Liver (tissue), 9 donors: ENCODE measurements around the gene NDUFS7. TPM values are rescaled to one million over a fixed set of nuclear protein-coding genes. Genes with fewer than 3 reads are reported as not detected.
A peak's percentile ranks its signal among the peaks of the same experiment; 100 is the strongest.

Experiments used
- DNase-seq: peaks from one replicate; pipeline ENCODE4 v3.0.0-alpha.2; 2017; ENCODE audit warnings: low spot score
- H3K27ac ChIP-seq, 2 donors: one replicate each; pipeline ENCODE4 v1.7.0; 2013; ENCODE audit warnings: inconsistent platforms in 2 of 2, low read length in 2 of 2, control low read depth in 1 of 2, low read depth in 1 of 2, mild to moderate bottlenecking in 1 of 2
- H3K27me3 ChIP-seq, 4 donors: one replicate each; pipeline versions ENCODE4 v1.6.1 to v1.7.0; 2013; ENCODE audit warnings: low read length in 3 of 4, inconsistent platforms in 1 of 4, mild to moderate bottlenecking in 1 of 4, moderate library complexity in 1 of 4; ENCODE audit not compliant: control insufficient read depth in 4 of 4, insufficient read depth in 4 of 4
- H3K36me3 ChIP-seq, 4 donors: one replicate each; pipeline versions ENCODE4 v1.6.1 to v1.7.0; 2013; ENCODE audit warnings: low read length in 3 of 4, mild to moderate bottlenecking in 3 of 4, low read depth in 1 of 4, moderate library complexity in 1 of 4; ENCODE audit not compliant: control insufficient read depth in 4 of 4, insufficient read depth in 3 of 4
- H3K4me1 ChIP-seq, 4 donors: one replicate each; pipeline versions ENCODE4 v1.6.1 to v1.7.0; 2013; ENCODE audit warnings: low read length in 3 of 4, mild to moderate bottlenecking in 3 of 4, moderate library complexity in 1 of 4; ENCODE audit not compliant: control insufficient read depth in 4 of 4, insufficient read depth in 4 of 4
- H3K4me3 ChIP-seq, 3 donors: one replicate each; pipeline versions ENCODE4 v1.6.1 to v1.7.0; 2013; ENCODE audit warnings: low read length in 3 of 3, control low read depth in 1 of 3, low read depth in 1 of 3, mild to moderate bottlenecking in 1 of 3
- H3K9ac ChIP-seq, 2 donors: one replicate each; pipeline ENCODE4 v1.7.0; 2013; ENCODE audit warnings: low read length in 2 of 2, mild to moderate bottlenecking in 2 of 2, moderate library complexity in 2 of 2, control low read depth in 1 of 2, low read depth in 1 of 2
- H3K9me3 ChIP-seq, 4 donors: one replicate each; pipeline versions ENCODE4 v1.6.1 to v1.7.0; 2013; ENCODE audit warnings: low read length in 3 of 4; ENCODE audit not compliant: control insufficient read depth in 4 of 4
- EGR1 ChIP-seq, 2 donors: IDR thresholded peaks; 2 replicates each; pipeline ENCODE4 v1.6.1; 2016 to 2018; ENCODE audit warnings: antibody characterized with exemption in 2 of 2, low read depth in 2 of 2
- FOXA2 ChIP-seq: IDR thresholded peaks from 2 replicates; pipeline ENCODE4 v1.6.1; 2016; ENCODE audit warnings: antibody characterized with exemption
- HNF4A ChIP-seq, 2 donors: conservative IDR thresholded peaks; 2 replicates each; pipeline ENCODE4 v1.6.1; 2016; ENCODE audit warnings: antibody characterized with exemption in 2 of 2, mild to moderate bottlenecking in 2 of 2
- HNF4G ChIP-seq: IDR thresholded peaks from 2 replicates; pipeline ENCODE4 v1.6.1; 2016; ENCODE audit warnings: antibody characterized with exemption
- JUND ChIP-seq, 2 donors: IDR thresholded peaks; 2 replicates each; pipeline ENCODE4 v1.6.1; 2016; ENCODE audit warnings: antibody characterized with exemption in 2 of 2
- NR2F2 ChIP-seq: IDR thresholded peaks from 2 replicates; pipeline ENCODE4 v1.6.1; 2016; ENCODE audit warnings: antibody characterized with exemption
- RXRA ChIP-seq, 2 donors: IDR thresholded peaks; 2 replicates each; pipeline ENCODE4 v1.6.1; 2017 to 2018; ENCODE audit warnings: antibody characterized with exemption in 2 of 2, mild to moderate bottlenecking in 1 of 2
- SP1 ChIP-seq: IDR thresholded peaks from 2 replicates; pipeline ENCODE4 v1.6.1; 2018; ENCODE audit warnings: antibody characterized with exemption, mild to moderate bottlenecking
- TAF1 ChIP-seq: conservative IDR thresholded peaks from 2 replicates; pipeline ENCODE4 v1.6.1; 2016; ENCODE audit warnings: antibody characterized with exemption, mild to moderate bottlenecking
- WGBS: extraction: QIAGEN DNeasy Blood & Tissue Kit; methylation state at CpG from one replicate; pipeline ENCODE4 v1.1.7; 2013; 5-methylcytosine and 5-hydroxymethylcytosine counted together
- polyA plus RNA-seq, 2 donors: library from polyadenylated mRNA; stranded (reverse) in 1 of 2; unstranded in 1 of 2; fragments of 200-250 nt in 1 of 2; fragments of >200 nt in 1 of 2; fragmentation: Nextera tagmentation in 1 of 2; extraction: Ambion mirVana in 1 of 2; gene quantifications; one replicate each; pipeline versions ENCODE4 v1.2.1 to v1.2.3, GENCODE V29; 2013 to 2015
- total RNA-seq, 2 donors: library from RNA; depleted of rRNA; stranded (reverse); fragments of >200 nt; gene quantifications; one replicate each; pipeline ENCODE4 v1.2.3, GENCODE V29; 2014
- TF ChIP-seq, protein P1 (sequence below): IDR thresholded peaks from 2 replicates; pipeline ENCODE4 v1.6.1; 2016; ENCODE audit warnings: antibody characterized with exemption
- TF ChIP-seq, protein P2 (sequence below): IDR thresholded peaks from 2 replicates; pipeline ENCODE4 v1.6.1; 2016; ENCODE audit warnings: antibody characterized with exemption, mild to moderate bottlenecking
- TF ChIP-seq, protein P3 (sequence below): fragments of 150-350 bp; IDR thresholded peaks from 2 replicates; pipeline ENCODE4 v1.5.1; 2017; ENCODE audit warnings: improper control_type of control experiment, low read depth, low read length; ENCODE audit not compliant: missing input control
- TF ChIP-seq, protein P4 (sequence below): IDR thresholded peaks from 2 replicates; pipeline ENCODE4 v1.6.1; 2016; ENCODE audit warnings: antibody characterized with exemption
- TF ChIP-seq, protein P5 (sequence below): IDR thresholded peaks from 2 replicates; pipeline ENCODE4 v1.6.1; 2016; ENCODE audit warnings: antibody characterized with exemption
- donor health status: healthy.
- donor health status: healthy.
- donor health status: healthy.
- donor health status: healthy.
- donor health status: healthy.

NDUFS7 gene
- total and polyA plus RNA-seq, 4 donors, result 54.4 to 185 (median 128) TPM

DNA sequence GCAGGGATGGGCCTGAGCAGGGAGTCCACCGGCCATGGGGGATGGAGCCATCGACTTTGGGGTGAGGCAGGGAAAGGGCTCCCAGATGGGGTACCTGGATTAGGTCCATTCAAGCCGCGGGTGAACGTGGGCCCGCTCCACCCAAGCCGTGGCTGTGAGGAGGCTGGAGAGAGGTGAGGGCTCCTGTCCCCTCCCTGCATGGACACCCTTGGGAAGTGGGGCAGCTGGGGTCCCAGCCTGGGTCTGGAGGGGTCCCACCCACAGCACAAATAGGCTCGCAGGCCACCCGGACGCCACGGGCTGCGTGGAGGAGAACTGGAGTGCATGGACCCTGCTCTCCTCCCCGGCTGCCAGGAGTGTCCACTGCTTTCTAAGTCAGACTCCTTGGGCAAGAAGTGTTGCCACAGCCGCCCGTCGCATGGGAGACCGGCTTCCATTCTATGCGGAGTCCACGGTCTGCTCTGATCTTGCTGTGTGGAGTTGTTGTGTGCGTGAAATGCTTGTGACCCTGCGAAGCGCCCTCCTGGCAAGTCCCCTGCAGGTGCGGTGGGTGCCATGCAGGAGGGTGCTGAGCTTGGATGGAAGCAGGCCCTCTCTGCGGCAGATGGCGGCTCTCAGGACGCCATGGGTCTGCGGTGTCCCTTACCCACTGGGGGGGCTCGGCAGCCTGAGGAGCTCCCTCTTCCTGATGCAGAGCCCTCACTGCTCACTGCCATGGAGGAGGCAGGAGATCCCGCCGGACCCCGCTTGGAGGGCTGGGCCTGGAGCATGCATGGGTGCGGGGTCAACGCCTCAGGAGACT is 25.7 kb downstream of the NDUFS7 start:
- no peak for TF ChIP-seq JUND (IDR thresholded peaks at IDR 0.05)
- TF ChIP-seq TAF1, result no peak
- TF ChIP-seq, protein P1, sequence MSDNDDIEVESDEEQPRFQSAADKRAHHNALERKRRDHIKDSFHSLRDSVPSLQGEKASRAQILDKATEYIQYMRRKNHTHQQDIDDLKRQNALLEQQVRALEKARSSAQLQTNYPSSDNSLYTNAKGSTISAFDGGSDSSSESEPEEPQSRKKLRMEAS, result no peak
- TF ChIP-seq, protein P2, sequence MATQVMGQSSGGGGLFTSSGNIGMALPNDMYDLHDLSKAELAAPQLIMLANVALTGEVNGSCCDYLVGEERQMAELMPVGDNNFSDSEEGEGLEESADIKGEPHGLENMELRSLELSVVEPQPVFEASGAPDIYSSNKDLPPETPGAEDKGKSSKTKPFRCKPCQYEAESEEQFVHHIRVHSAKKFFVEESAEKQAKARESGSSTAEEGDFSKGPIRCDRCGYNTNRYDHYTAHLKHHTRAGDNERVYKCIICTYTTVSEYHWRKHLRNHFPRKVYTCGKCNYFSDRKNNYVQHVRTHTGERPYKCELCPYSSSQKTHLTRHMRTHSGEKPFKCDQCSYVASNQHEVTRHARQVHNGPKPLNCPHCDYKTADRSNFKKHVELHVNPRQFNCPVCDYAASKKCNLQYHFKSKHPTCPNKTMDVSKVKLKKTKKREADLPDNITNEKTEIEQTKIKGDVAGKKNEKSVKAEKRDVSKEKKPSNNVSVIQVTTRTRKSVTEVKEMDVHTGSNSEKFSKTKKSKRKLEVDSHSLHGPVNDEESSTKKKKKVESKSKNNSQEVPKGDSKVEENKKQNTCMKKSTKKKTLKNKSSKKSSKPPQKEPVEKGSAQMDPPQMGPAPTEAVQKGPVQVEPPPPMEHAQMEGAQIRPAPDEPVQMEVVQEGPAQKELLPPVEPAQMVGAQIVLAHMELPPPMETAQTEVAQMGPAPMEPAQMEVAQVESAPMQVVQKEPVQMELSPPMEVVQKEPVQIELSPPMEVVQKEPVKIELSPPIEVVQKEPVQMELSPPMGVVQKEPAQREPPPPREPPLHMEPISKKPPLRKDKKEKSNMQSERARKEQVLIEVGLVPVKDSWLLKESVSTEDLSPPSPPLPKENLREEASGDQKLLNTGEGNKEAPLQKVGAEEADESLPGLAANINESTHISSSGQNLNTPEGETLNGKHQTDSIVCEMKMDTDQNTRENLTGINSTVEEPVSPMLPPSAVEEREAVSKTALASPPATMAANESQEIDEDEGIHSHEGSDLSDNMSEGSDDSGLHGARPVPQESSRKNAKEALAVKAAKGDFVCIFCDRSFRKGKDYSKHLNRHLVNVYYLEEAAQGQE, result no peak
- TF ChIP-seq, protein P3, sequence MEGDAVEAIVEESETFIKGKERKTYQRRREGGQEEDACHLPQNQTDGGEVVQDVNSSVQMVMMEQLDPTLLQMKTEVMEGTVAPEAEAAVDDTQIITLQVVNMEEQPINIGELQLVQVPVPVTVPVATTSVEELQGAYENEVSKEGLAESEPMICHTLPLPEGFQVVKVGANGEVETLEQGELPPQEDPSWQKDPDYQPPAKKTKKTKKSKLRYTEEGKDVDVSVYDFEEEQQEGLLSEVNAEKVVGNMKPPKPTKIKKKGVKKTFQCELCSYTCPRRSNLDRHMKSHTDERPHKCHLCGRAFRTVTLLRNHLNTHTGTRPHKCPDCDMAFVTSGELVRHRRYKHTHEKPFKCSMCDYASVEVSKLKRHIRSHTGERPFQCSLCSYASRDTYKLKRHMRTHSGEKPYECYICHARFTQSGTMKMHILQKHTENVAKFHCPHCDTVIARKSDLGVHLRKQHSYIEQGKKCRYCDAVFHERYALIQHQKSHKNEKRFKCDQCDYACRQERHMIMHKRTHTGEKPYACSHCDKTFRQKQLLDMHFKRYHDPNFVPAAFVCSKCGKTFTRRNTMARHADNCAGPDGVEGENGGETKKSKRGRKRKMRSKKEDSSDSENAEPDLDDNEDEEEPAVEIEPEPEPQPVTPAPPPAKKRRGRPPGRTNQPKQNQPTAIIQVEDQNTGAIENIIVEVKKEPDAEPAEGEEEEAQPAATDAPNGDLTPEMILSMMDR, result no peak
- TF ChIP-seq FOXA2, result no peak
- no peak for TF ChIP-seq NR2F2
- TF ChIP-seq, protein P4, sequence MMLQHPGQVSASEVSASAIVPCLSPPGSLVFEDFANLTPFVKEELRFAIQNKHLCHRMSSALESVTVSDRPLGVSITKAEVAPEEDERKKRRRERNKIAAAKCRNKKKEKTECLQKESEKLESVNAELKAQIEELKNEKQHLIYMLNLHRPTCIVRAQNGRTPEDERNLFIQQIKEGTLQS, result no peak
- TF ChIP-seq HNF4A (conservative IDR thresholded peaks at IDR 0.05), result no peak
- TF ChIP-seq RXRA (IDR thresholded peaks at IDR 0.05), result no peak
- TF ChIP-seq SP1, result no peak
- Histone ChIP-seq H3K27me3 (no peaks in the 10 kb centered on the region), H3K4me1 (peaks cover 33 to 55% (median 49%) of the 10 kb centered on the region in 4 donors), H3K4me3 (peak overlapping the region; percentile 41 to 98 (median 87)), H3K36me3 (peaks cover 0 to 5% (median 0%) of the 10 kb centered on the region in 4 donors), H3K27ac (peak overlapping the region; percentile 83 to 92), H3K9me3 (no peaks in the 10 kb centered on the region), H3K9ac (peak overlapping the region in 1 of 2 donors; percentile 82)
- DNase-seq, result no peak
- WGBS, result 72% methylated on average over 33 of the region's 33 CpGs

DNA sequence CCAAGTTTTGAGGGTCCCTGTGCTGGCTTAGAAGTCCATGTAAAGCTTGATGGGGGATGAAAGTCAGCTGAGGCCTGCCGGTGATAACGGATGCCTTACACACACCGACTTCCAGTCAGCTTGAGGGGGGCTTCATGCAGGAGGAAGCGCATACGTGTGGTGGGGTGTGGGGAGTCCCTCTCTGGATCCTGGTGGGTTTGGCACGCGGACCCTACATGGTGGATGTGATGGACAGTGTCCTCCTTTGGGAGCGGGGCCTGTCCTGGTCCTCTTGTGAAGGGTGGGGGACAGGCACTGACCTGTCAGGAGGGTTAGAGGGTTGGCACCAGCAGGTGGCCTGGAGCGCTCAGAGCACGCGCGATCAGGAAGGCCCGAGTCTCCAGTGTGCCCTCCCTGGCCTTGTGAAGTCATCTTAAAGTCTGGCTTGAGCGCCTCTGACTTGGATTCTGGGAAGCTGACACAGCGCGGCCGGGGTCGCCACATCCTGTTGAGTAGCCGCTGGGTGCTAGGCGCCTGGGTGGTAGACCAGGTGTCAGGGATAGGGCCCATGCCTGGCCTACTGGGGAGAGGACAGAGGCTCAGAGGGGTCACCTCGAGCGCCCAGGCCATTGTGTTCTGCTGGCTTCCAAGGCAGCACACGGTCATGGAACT is 26.6 kb downstream of the NDUFS7 start:
- Histone ChIP-seq H3K9ac (no peak overlapping the region), H3K4me1 (peaks cover 33 to 60% (median 53%) of the 10 kb centered on the region in 4 donors), H3K36me3 (peaks cover 0 to 5% (median 0%) of the 10 kb centered on the region in 4 donors), H3K27ac (peak overlapping the region in 1 of 2 donors; percentile 67), H3K9me3 (no peaks in the 10 kb centered on the region), H3K4me3 (no peak overlapping the region), H3K27me3 (no peaks in the 10 kb centered on the region)
- no peak for DNase-seq
- WGBS, result 77% methylated on average over 23 of the region's 23 CpGs
- TF ChIP-seq, protein P4, result no peak
- TF ChIP-seq JUND (IDR thresholded peaks at IDR 0.05), result no peak
- TF ChIP-seq EGR1 (IDR thresholded peaks at IDR 0.05; ENCODE audit: low read depth in 2 of 2), result no peak
- TF ChIP-seq HNF4G, result no peak
- TF ChIP-seq, protein P5, sequence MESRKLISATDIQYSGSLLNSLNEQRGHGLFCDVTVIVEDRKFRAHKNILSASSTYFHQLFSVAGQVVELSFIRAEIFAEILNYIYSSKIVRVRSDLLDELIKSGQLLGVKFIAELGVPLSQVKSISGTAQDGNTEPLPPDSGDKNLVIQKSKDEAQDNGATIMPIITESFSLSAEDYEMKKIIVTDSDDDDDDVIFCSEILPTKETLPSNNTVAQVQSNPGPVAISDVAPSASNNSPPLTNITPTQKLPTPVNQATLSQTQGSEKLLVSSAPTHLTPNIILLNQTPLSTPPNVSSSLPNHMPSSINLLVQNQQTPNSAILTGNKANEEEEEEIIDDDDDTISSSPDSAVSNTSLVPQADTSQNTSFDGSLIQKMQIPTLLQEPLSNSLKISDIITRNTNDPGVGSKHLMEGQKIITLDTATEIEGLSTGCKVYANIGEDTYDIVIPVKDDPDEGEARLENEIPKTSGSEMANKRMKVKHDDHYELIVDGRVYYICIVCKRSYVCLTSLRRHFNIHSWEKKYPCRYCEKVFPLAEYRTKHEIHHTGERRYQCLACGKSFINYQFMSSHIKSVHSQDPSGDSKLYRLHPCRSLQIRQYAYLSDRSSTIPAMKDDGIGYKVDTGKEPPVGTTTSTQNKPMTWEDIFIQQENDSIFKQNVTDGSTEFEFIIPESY, result no peak
- TF ChIP-seq, protein P1, result no peak
- TF ChIP-seq, protein P2, result no peak
- TF ChIP-seq, protein P3, result no peak
